ENCODE results near the gene IGF2BP1. TPM values are rescaled to one million over a fixed set of nuclear protein-coding genes. Genes with fewer than 3 reads are reported as not detected.

The IGF2BP1 gene
- total RNA-seq, 1 experiment from 2014 or later: 0.02 TPM

GRCh38 chr17:49041527-49041926, 44.3 kb downstream of the IGF2BP1 start:
- CTCF ChIA-PET: interaction anchor here (1.9 kb wide), 1 partner anchor 9 kb away, joined by 10 read pairs; no protein-coding TSS in a partner anchor
- H3K9me3 Mint-ChIP-seq (ENCODE audit: unreplicated experiment): no peaks in the 10 kb centered on the region
- intact Hi-C loops (cut with micrococcal nuclease): no loop called here

DNA sequence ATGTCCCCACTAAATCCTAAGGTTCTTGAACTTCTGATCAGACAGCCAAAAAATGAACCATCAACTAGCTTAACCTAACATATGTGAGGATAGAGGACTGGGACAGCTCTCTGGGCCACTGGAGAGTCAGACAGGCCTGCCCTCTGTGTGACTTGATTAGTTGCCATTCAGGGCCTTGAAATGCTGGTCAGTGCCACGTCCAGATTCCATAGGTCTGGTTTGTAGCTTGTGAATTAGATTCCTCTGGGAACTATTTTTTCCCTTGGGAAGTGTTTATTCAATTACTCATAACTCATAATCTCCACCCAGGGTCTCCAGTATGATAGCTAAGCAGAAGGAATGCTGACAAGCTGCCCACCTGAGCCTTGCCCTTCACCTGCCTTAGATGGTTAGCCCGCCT, 48.2 kb downstream of the IGF2BP1 start:
- H3K27me3 Mint-ChIP-seq (ENCODE audit: insufficient read depth, unreplicated experiment): no peaks in the 10 kb centered on the region
- no peak overlapping the region for H3K4me3 Mint-ChIP-seq (ENCODE audit: unreplicated experiment)
- H3K27ac Mint-ChIP-seq (ENCODE audit: low read depth, unreplicated experiment): no peak overlapping the region
- CTCF ChIA-PET: interaction anchor here (0.6 to 1.7 kb wide), 10 partner anchors 8 to 374 kb away, joined by 3 to 9 read pairs (median 4); no protein-coding TSS in a partner anchor
- H3K4me1 Mint-ChIP-seq (ENCODE audit: insufficient read depth, unreplicated experiment): no peaks in the 10 kb centered on the region
- intact Hi-C loops (cut with micrococcal nuclease): no loop called here
- no peaks in the 10 kb centered on the region for H3K9me3 Mint-ChIP-seq (ENCODE audit: unreplicated experiment)
- no peak for DNase-seq (ENCODE audit: unreplicated experiment)
- POLR2A ChIA-PET: interaction anchor here (0.6 to 0.7 kb wide), 2 partner anchors 9 to 121 kb away, joined by 3 read pairs; no protein-coding TSS in a partner anchor
- TF ChIP-seq, protein P1, sequence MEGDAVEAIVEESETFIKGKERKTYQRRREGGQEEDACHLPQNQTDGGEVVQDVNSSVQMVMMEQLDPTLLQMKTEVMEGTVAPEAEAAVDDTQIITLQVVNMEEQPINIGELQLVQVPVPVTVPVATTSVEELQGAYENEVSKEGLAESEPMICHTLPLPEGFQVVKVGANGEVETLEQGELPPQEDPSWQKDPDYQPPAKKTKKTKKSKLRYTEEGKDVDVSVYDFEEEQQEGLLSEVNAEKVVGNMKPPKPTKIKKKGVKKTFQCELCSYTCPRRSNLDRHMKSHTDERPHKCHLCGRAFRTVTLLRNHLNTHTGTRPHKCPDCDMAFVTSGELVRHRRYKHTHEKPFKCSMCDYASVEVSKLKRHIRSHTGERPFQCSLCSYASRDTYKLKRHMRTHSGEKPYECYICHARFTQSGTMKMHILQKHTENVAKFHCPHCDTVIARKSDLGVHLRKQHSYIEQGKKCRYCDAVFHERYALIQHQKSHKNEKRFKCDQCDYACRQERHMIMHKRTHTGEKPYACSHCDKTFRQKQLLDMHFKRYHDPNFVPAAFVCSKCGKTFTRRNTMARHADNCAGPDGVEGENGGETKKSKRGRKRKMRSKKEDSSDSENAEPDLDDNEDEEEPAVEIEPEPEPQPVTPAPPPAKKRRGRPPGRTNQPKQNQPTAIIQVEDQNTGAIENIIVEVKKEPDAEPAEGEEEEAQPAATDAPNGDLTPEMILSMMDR (IDR thresholded peaks at IDR 0.05; ENCODE audit: unreplicated experiment): no peak
- no TSS peak for BruUV-seq (replicated peaks)
- H3K36me3 Mint-ChIP-seq (ENCODE audit: insufficient read depth, unreplicated experiment): no peaks in the 10 kb centered on the region

More at GRCh38 chr17:49041527-49041926, 44.3 kb downstream of the IGF2BP1 start:
- TF ChIP-seq, protein P1 (IDR thresholded peaks at IDR 0.05; ENCODE audit: unreplicated experiment): no peak
- POLR2A ChIA-PET: no interaction called here
- BruUV-seq (replicated peaks): no TSS peak
- H3K4me3 Mint-ChIP-seq (ENCODE audit: unreplicated experiment): no peak overlapping the region
- no peak overlapping the region for H3K27ac Mint-ChIP-seq (ENCODE audit: low read depth, unreplicated experiment)
- H3K27me3 Mint-ChIP-seq (ENCODE audit: insufficient read depth, unreplicated experiment): peaks cover under 1% of the 10 kb centered on the region
- no peaks in the 10 kb centered on the region for H3K36me3 Mint-ChIP-seq (ENCODE audit: insufficient read depth, unreplicated experiment)
- H3K4me1 Mint-ChIP-seq (ENCODE audit: insufficient read depth, unreplicated experiment): no peaks in the 10 kb centered on the region
- DNase-seq (ENCODE audit: unreplicated experiment): no peak

DNA sequence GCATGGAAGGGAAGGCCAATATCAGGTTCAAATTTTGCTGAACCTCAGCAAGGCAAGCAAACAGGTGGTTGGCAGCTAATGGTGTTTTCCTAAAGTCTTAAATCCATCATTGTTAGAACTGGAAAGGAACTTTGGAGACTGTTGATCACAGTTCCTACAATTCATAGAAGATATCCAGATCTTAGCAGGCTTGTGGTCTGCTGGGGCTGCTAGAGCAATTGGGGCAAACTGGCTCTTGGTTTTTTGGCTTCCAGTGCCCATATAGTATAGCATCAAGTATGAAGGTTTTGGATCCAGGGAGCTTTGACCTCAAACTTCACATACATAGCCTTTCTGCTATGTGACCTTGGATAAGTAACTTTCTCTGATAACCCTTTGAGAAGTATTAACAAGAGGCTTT, 49.7 kb downstream of the IGF2BP1 start:
- H3K27me3 Mint-ChIP-seq (ENCODE audit: insufficient read depth, unreplicated experiment): no peaks in the 10 kb centered on the region
- no peak overlapping the region for H3K27ac Mint-ChIP-seq (ENCODE audit: low read depth, unreplicated experiment)
- intact Hi-C loops (cut with micrococcal nuclease): no loop called here
- no peaks in the 10 kb centered on the region for H3K9me3 Mint-ChIP-seq (ENCODE audit: unreplicated experiment)
- POLR2A ChIA-PET: interaction anchor here (0.6 to 0.9 kb wide), 2 partner anchors 23 to 140 kb away, joined by 3 read pairs; no protein-coding TSS in a partner anchor
- no peak for DNase-seq (ENCODE audit: unreplicated experiment)
- H3K4me1 Mint-ChIP-seq (ENCODE audit: insufficient read depth, unreplicated experiment): no peaks in the 10 kb centered on the region
- TF ChIP-seq, protein P1 (IDR thresholded peaks at IDR 0.05; ENCODE audit: unreplicated experiment): no peak
- no TSS peak for BruUV-seq (replicated peaks)
- CTCF ChIA-PET: interaction anchor here (1.5 kb wide), 2 partner anchors 14 to 181 kb away, joined by 3 to 5 read pairs; no protein-coding TSS in a partner anchor
- no peaks in the 10 kb centered on the region for H3K36me3 Mint-ChIP-seq (ENCODE audit: insufficient read depth, unreplicated experiment)
- no peak overlapping the region for H3K4me3 Mint-ChIP-seq (ENCODE audit: unreplicated experiment)

DNA sequence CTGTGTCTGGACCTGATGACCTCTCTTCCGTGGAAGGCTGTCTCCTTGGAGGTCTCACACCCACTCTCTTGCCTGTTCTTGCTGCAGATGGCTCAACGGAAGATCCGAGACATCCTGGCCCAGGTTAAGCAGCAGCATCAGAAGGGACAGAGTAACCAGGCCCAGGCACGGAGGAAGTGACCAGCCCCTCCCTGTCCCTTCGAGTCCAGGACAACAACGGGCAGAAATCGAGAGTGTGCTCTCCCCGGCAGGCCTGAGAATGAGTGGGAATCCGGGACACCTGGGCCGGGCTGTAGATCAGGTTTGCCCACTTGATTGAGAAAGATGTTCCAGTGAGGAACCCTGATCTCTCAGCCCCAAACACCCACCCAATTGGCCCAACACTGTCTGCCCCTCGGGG, 52.1 kb downstream of the IGF2BP1 start:
- CTCF ChIA-PET: no interaction called here

More for the DNA sequence above, 52.1 kb downstream of the IGF2BP1 start:
- no TSS peak for BruUV-seq (replicated peaks)
- Mint-ChIP-seq H3K4me1 (ENCODE audit: insufficient read depth, unreplicated experiment) (no peaks in the 10 kb centered on the region), H3K27me3 (ENCODE audit: insufficient read depth, unreplicated experiment) (no peaks in the 10 kb centered on the region), H3K36me3 (ENCODE audit: insufficient read depth, unreplicated experiment) (no peaks in the 10 kb centered on the region), H3K9me3 (ENCODE audit: unreplicated experiment) (no peaks in the 10 kb centered on the region), H3K4me3 (ENCODE audit: unreplicated experiment) (no peak overlapping the region), H3K27ac (ENCODE audit: low read depth, unreplicated experiment) (no peak overlapping the region)
- DNase-seq (ENCODE audit: unreplicated experiment): no peak
- TF ChIP-seq, protein P1 (IDR thresholded peaks at IDR 0.05; ENCODE audit: unreplicated experiment): no peak
- POLR2A ChIA-PET: interaction anchor here (0.7 kb wide), 1 partner anchor 288 kb away, joined by 3 read pairs; no protein-coding TSS in a partner anchor
- intact Hi-C loops (cut with micrococcal nuclease): no loop called here
